ENCODE data around the gene CCSER1.
"Not testable (repeated sequence)": the region's sequence is repeated elsewhere in the genome, so short reads cannot be mapped to it uniquely, and the experiment has no call there.

DNA sequence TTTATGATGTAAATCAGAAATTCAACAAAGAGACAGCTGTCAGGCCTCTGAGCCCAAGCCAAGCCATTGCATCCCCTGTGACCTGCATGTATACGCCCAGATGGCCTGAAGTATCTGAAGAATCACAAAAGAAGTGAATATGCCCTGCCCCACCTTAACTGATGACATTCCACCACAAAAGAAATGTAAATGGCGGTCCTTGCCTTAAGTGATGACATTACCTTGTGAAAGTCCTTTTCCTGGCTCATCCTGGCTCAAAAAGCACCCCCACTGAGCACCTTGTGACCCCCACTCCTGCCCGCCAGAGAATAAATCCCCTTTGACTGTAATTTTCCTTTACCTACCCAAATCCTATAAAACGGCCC lies 1496.4 kb downstream of the CCSER1 start:
- TF ChIP-seq, protein P1, sequence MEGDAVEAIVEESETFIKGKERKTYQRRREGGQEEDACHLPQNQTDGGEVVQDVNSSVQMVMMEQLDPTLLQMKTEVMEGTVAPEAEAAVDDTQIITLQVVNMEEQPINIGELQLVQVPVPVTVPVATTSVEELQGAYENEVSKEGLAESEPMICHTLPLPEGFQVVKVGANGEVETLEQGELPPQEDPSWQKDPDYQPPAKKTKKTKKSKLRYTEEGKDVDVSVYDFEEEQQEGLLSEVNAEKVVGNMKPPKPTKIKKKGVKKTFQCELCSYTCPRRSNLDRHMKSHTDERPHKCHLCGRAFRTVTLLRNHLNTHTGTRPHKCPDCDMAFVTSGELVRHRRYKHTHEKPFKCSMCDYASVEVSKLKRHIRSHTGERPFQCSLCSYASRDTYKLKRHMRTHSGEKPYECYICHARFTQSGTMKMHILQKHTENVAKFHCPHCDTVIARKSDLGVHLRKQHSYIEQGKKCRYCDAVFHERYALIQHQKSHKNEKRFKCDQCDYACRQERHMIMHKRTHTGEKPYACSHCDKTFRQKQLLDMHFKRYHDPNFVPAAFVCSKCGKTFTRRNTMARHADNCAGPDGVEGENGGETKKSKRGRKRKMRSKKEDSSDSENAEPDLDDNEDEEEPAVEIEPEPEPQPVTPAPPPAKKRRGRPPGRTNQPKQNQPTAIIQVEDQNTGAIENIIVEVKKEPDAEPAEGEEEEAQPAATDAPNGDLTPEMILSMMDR (IDR thresholded peaks at IDR 0.05), result not testable (repeated sequence)
- not testable (repeated sequence) for TF ChIP-seq EP300 (IDR thresholded peaks at IDR 0.05; ENCODE audit: low read depth); POLR2A (IDR thresholded peaks at IDR 0.05)
